PC-3 (cell line): Measurements from ENCODE around the gene MPND. TPM values are rescaled to one million over a fixed set of nuclear protein-coding genes. Genes with fewer than 3 reads are reported as not detected.

Source experiments
- ATAC-seq: fragments of 200-7000 bp; cut with Tn5 transposase; 2 replicates; pipeline ENCODE4 v1.9.1; 2020; ENCODE audit warnings: mild to moderate bottlenecking, moderate library complexity
- BruUV-seq: library from RNA; stranded (reverse); fragments of 400-500 nt; replicated peaks from 2 replicates; lab custom pipeline; 2021; lab: Mats Ljungman, UMichigan
- CTCF ChIA-PET: fragments of 300-600 bp; sonication (Branson Sonifier 250); formaldehyde crosslinking; loops from one replicate; lab custom pipeline; 2022; ENCODE audit warnings: antibody characterized with exemption; lab: Charles Lee
- POLR2A ChIA-PET: fragments of 300-600 bp; sonication (Branson Sonifier 250); formaldehyde crosslinking; loops from one replicate; lab custom pipeline; 2022; ENCODE audit warnings: antibody characterized with exemption; ENCODE audit not compliant: unreplicated experiment; lab: Charles Lee
- DNase-seq: peaks from one replicate; pipeline ENCODE4 v3.0.0-alpha.2; 2015
- H2AFZ ChIP-seq: fragments of 300-600 bp; sonication (generic); 2 replicates; pipeline ENCODE4 v1.6.0; 2016; ENCODE audit warnings: antibody characterized with exemption, low read length
- H3F3A ChIP-seq: fragments of 300-600 bp; sonication (generic); one replicate; pipeline ENCODE4 v1.6.0; 2017; ENCODE audit warnings: antibody characterized with exemption, low read length, control low read depth, mild to moderate bottlenecking; ENCODE audit not compliant: unreplicated experiment
- H3K27ac ChIP-seq: fragments of 300-600 bp; sonication (generic); 2 replicates; pipeline ENCODE4 v1.5.1; 2016; ENCODE audit warnings: mild to moderate bottlenecking, low read length
- H3K27me3 ChIP-seq: fragments of 300-600 bp; sonication (generic); 2 replicates; pipeline ENCODE4 v1.6.1; 2016; ENCODE audit warnings: low read length, mixed read lengths
- H3K36me3 ChIP-seq: fragments of 300-600 bp; sonication (generic); 2 replicates; pipeline ENCODE4 v1.6.1; 2016; ENCODE audit warnings: low read depth, mixed run types, low read length, mixed read lengths
- H3K4me1 ChIP-seq: fragments of 300-600 bp; sonication (generic); 2 replicates; pipeline ENCODE4 v1.5.1; 2016; ENCODE audit warnings: low read length; ENCODE audit not compliant: insufficient read depth
- H3K4me2 ChIP-seq: fragments of 300-600 bp; sonication (generic); 2 replicates; pipeline ENCODE4 v1.6.0; 2016; ENCODE audit warnings: low read length
- H3K4me3 ChIP-seq: fragments of 300-600 bp; sonication (generic); 2 replicates; pipeline ENCODE4 v1.5.1; 2016; ENCODE audit warnings: mild to moderate bottlenecking, low read length, mixed read lengths
- H3K79me2 ChIP-seq: fragments of 300-600 bp; sonication (generic); 2 replicates; pipeline ENCODE4 v1.6.1; 2017; ENCODE audit warnings: low read length, mixed read lengths
- H3K9ac ChIP-seq: fragments of 300-600 bp; sonication (generic); 2 replicates; pipeline ENCODE4 v1.6.0; 2016; ENCODE audit warnings: mild to moderate bottlenecking, low read length
- H3K9me2 ChIP-seq: fragments of 300-600 bp; sonication (generic); replicated peaks from 2 replicates; pipeline ENCODE4 v1.6.1; 2016; ENCODE audit warnings: mixed run types, low read length, mixed read lengths
- H3K9me3 ChIP-seq: fragments of 300-600 bp; sonication (generic); 2 replicates; pipeline ENCODE4 v1.6.1; 2016; ENCODE audit warnings: low read length, mixed read lengths
- H4K20me1 ChIP-seq: fragments of 300-600 bp; sonication (generic); 2 replicates; pipeline ENCODE4 v1.6.1; 2016; ENCODE audit warnings: low read length, mixed read lengths
- EZH2 ChIP-seq: fragments of 300-600 bp; sonication (generic); IDR thresholded peaks from one replicate; pipeline ENCODE4 v1.6.1; 2017; ENCODE audit warnings: antibody characterized with exemption, mild to moderate bottlenecking, low read length; ENCODE audit not compliant: unreplicated experiment
- EZH2phosphoT487 ChIP-seq: fragments of 300-600 bp; sonication (generic); IDR thresholded peaks from 2 replicates; pipeline ENCODE4 v1.6.1; 2018; ENCODE audit warnings: mild to moderate bottlenecking, antibody characterized with exemption, low read length, borderline replicate concordance
- intact Hi-C: fragments of 100-400 bp; cut with micrococcal nuclease; formaldehyde crosslinking; loops from 2 replicates; pipeline ENCODE4 v1.9.0; 2023
- total RNA-seq: library from RNA; depleted of rRNA; stranded (reverse); fragments of >200 nt; gene quantifications from 2 replicates; pipeline ENCODE4 v1.2.3, GENCODE V29; 2014
- TF ChIP-seq, protein P1 (sequence below): fragments of 300-600 bp; sonication (generic); conservative IDR thresholded peaks from 2 replicates; pipeline ENCODE4 v1.5.1; 2017; ENCODE audit warnings: antibody characterized with exemption, low read depth, mild to moderate bottlenecking, low read length

The MPND gene
- total RNA-seq, 1 experiment from 2014 or later, result 5.6 TPM

DNA sequence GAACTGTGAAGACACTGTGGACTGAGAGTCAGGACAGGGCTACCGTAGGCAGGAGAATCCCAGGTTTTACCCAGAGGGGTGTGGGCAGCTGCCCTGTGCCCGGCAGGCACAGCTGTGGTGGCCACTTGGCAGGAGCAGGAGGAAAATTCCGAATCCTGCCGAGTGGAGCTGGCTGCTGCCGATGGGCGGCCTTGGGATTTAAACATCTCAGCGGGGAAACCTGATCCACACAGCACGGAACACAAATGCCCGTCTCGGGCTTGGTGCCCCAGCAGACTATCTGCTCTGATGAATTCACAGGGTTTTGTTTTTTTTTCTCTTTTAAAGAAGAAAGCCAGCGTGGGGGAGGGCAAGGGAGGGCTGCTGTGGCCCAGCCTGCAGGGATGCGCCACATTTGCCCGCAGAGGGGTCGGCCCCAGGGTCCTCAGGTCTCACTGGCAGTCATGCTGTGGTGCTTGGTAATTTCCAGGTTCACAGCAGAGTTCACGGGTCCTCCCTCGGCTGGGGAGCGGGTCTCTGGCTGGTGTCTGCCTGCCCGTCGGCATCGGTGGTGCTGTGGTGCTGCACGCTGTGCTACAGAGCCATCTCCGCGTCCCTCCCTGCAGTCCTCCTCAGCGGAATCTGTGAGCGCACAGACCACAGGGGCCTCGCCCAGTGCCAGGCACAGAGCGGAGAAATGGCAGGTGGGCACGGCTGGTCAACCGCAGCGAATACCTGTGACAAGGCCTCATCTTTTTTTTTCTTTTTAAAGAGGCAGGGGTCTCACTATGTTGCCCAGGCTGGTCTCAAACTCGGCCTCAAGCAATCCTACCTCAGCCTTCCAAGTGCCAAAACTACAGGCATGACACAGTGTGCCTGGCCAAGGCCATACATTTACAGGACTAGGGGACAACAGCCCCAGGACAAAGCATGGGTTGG lies 28.1 kb downstream of the MPND start:
- ChIA-PET POLR2A (no interaction called here), CTCF (no interaction called here)
- H3K9me3 ChIP-seq, result no peaks in the 10 kb centered on the region
- no peaks in the 10 kb centered on the region for H3K27me3 ChIP-seq
- BruUV-seq, result no TSS peak
- no peak overlapping the region for H3K4me3 ChIP-seq
- no peak overlapping the region for H3K27ac ChIP-seq
- DNase-seq (no peak), ATAC-seq (no peak)
- H3K4me1 ChIP-seq, result peaks cover 34% of the 10 kb centered on the region
- H4K20me1 ChIP-seq, result no peaks in the 10 kb centered on the region
- H2AFZ ChIP-seq, result no peak overlapping the region
- H3K36me3 ChIP-seq, result no peaks in the 10 kb centered on the region
- intact Hi-C loops, result no loop called here
- H3K9ac ChIP-seq, result no peak overlapping the region
- H3F3A ChIP-seq, result peaks cover 7% of the 10 kb centered on the region
- H3K79me2 ChIP-seq, result peaks cover 55% of the 10 kb centered on the region
- H3K4me2 ChIP-seq, result no peak overlapping the region
- H3K9me2 ChIP-seq, result no peaks in the 10 kb centered on the region
- TF ChIP-seq EZH2phosphoT487, result no peak
- TF ChIP-seq EZH2, result no peak
- TF ChIP-seq, protein P1, sequence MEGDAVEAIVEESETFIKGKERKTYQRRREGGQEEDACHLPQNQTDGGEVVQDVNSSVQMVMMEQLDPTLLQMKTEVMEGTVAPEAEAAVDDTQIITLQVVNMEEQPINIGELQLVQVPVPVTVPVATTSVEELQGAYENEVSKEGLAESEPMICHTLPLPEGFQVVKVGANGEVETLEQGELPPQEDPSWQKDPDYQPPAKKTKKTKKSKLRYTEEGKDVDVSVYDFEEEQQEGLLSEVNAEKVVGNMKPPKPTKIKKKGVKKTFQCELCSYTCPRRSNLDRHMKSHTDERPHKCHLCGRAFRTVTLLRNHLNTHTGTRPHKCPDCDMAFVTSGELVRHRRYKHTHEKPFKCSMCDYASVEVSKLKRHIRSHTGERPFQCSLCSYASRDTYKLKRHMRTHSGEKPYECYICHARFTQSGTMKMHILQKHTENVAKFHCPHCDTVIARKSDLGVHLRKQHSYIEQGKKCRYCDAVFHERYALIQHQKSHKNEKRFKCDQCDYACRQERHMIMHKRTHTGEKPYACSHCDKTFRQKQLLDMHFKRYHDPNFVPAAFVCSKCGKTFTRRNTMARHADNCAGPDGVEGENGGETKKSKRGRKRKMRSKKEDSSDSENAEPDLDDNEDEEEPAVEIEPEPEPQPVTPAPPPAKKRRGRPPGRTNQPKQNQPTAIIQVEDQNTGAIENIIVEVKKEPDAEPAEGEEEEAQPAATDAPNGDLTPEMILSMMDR, result no peak

- ChIA-PET POLR2A (no interaction called here), CTCF (no interaction called here)
- TF ChIP-seq EZH2phosphoT487, result no peak
- TF ChIP-seq EZH2, result no peak
- TF ChIP-seq, protein P1, result no peak
- Histone ChIP-seq H3K36me3 (no peaks in the 10 kb centered on the region), H2AFZ (no peak overlapping the region), H3K9me3 (no peaks in the 10 kb centered on the region), H3F3A (peaks cover 7% of the 10 kb centered on the region), H3K79me2 (peaks cover 55% of the 10 kb centered on the region), H3K9me2 (no peaks in the 10 kb centered on the region), H3K9ac (no peak overlapping the region), H3K4me1 (peaks cover 43% of the 10 kb centered on the region), H3K4me2 (no peak overlapping the region), H3K27me3 (no peaks in the 10 kb centered on the region), H4K20me1 (no peaks in the 10 kb centered on the region), H3K27ac (no peak overlapping the region), H3K4me3 (no peak overlapping the region)
- ATAC-seq (no peak), DNase-seq (no peak)
- intact Hi-C loops, result no loop called here
- BruUV-seq, result no TSS peak
These were observed 29.0 kb downstream of the MPND start for GRCh38 chr19:4372165-4373012.
